Urinary bladder (tissue), 4 donors: Measurements from ENCODE around the gene DPP10. TPM values are rescaled to one million over a fixed set of nuclear protein-coding genes. Genes with fewer than 3 reads are reported as not detected.

Experiments
- DNase-seq: peaks from one replicate; pipeline ENCODE4 v3.0.0-alpha.2; 2015; ENCODE audit errors: extremely low spot score
- H3K27ac ChIP-seq: one replicate; pipeline ENCODE4 v1.5.1; 2013; ENCODE audit warnings: low read depth, mild to moderate bottlenecking, moderate library complexity
- H3K36me3 ChIP-seq: one replicate; pipeline ENCODE4 v1.6.1; 2013; ENCODE audit warnings: mild to moderate bottlenecking, moderate library complexity; ENCODE audit not compliant: insufficient read depth
- H3K4me1 ChIP-seq: one replicate; pipeline ENCODE4 v1.6.1; 2013; ENCODE audit warnings: mild to moderate bottlenecking, moderate library complexity; ENCODE audit not compliant: insufficient read depth
- H3K4me3 ChIP-seq: one replicate; pipeline ENCODE4 v1.5.1; 2013; ENCODE audit warnings: low read depth, low read length
- WGBS: extraction: QIAGEN DNeasy Blood & Tissue Kit; methylation state at CpG from one replicate; pipeline ENCODE4 v1.1.7; 2013; 5-methylcytosine and 5-hydroxymethylcytosine counted together
- polyA plus RNA-seq: library from polyadenylated mRNA; stranded (reverse); fragments of 200-250 nt; gene quantifications from one replicate; pipeline ENCODE4 v1.2.3, GENCODE V29; 2013
- total RNA-seq: library from RNA; depleted of rRNA; stranded (reverse); fragments of >200 nt; gene quantifications from one replicate; pipeline ENCODE4 v1.2.3, GENCODE V29; 2014
- donor health status: healthy with polysubstance abuse.
- donor health status: healthy.

Gene DPP10
- total and polyA plus RNA-seq, 2 donors = 0.32 to 12.4 TPM

DNA sequence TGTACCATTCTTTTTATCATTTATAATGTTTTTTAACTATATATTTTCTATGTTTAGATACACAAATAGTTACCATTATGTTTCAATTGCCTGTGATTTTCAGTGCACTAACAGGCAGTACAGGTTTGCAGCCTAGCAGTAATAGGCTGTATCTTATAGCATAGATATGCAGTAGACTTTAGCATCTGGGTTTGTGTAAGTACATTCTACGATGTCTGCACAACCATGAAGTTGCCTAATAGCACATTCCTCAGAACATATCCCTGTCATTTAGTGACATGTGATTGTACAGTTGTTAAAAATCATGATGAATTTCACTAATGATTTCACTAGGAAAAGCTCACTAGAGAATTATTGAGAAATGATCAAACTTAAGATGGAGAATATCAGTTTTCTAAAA lies 884.6 kb downstream of the DPP10 start:
- DNase-seq = no peak
- H3K4me3 ChIP-seq = no peak overlapping the region
- no peak overlapping the region for H3K27ac ChIP-seq
- no peaks in the 10 kb centered on the region for H3K4me1 ChIP-seq
- no peaks in the 10 kb centered on the region for H3K36me3 ChIP-seq
- 43% methylated on average over 1 of the region's 1 CpG for WGBS

DNA sequence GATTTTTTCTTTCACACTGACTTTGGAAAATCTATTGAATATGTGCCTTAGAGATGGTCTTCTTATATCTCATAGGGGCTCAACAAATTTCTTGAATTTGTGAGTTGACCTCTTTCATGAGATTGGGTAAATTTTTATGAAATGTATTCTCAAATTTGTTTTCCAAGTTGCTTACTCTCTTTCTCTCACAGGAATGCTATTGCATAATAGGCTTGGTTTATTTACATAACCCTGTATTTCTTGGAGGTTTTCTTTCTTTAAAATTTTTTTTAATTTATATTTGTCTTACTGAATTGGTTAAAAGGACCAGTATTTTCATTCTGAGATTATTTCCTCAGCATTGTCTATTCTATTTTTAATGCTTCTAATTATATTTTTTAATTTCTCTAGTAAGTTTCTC lies 917.1 kb downstream of the DPP10 start:
- H3K4me3 ChIP-seq = no peak overlapping the region
- no peak for DNase-seq
- no peaks in the 10 kb centered on the region for H3K36me3 ChIP-seq
- H3K27ac ChIP-seq = no peak overlapping the region
- no peaks in the 10 kb centered on the region for H3K4me1 ChIP-seq

GRCh38 chr2:115364093-115364492 lies 921.7 kb downstream of the DPP10 start:
- 71% methylated on average over 6 of the region's 6 CpGs for WGBS
- Histone ChIP-seq H3K27ac (no peak overlapping the region), H3K36me3 (no peaks in the 10 kb centered on the region), H3K4me3 (no peak overlapping the region), H3K4me1 (no peaks in the 10 kb centered on the region)
- DNase-seq = no peak

- Histone ChIP-seq H3K27ac (no peak overlapping the region), H3K4me1 (no peaks in the 10 kb centered on the region), H3K36me3 (no peaks in the 10 kb centered on the region), H3K4me3 (no peak overlapping the region)
- 38% methylated on average over 4 of the region's 4 CpGs for WGBS
- no peak for DNase-seq
Observed at GRCh38 chr2:115369400-115369799, 927.0 kb downstream of the DPP10 start.

GRCh38 chr2:115374981-115375380 lies 932.5 kb downstream of the DPP10 start:
- DNase-seq = no peak

GRCh38 chr2:115384399-115384798 lies 942.0 kb downstream of the DPP10 start:
- Histone ChIP-seq H3K4me3 (no peak overlapping the region), H3K36me3 (no peaks in the 10 kb centered on the region), H3K27ac (no peak overlapping the region), H3K4me1 (no peaks in the 10 kb centered on the region)
- DNase-seq = no peak

More at GRCh38 chr2:115374981-115375380, 932.5 kb downstream of the DPP10 start:
- Histone ChIP-seq H3K36me3 (no peaks in the 10 kb centered on the region), H3K4me3 (no peak overlapping the region), H3K4me1 (no peaks in the 10 kb centered on the region), H3K27ac (no peak overlapping the region)
- 91% methylated on average over 1 of the region's 1 CpG for WGBS

- no peak overlapping the region for H3K27ac ChIP-seq
- no peak for DNase-seq
- WGBS = 77% methylated on average over 2 of the region's 2 CpGs
- H3K36me3 ChIP-seq = no peaks in the 10 kb centered on the region
- H3K4me3 ChIP-seq = no peak overlapping the region
- no peaks in the 10 kb centered on the region for H3K4me1 ChIP-seq
Observed at GRCh38 chr2:115386465-115386864, 944.0 kb downstream of the DPP10 start.

GRCh38 chr2:115389024-115389423 lies 946.6 kb downstream of the DPP10 start:
- WGBS = 75% methylated on average over 1 of the region's 1 CpG
- no peak for DNase-seq
- Histone ChIP-seq H3K36me3 (no peaks in the 10 kb centered on the region), H3K4me1 (no peaks in the 10 kb centered on the region), H3K4me3 (no peak overlapping the region), H3K27ac (no peak overlapping the region)

DNA sequence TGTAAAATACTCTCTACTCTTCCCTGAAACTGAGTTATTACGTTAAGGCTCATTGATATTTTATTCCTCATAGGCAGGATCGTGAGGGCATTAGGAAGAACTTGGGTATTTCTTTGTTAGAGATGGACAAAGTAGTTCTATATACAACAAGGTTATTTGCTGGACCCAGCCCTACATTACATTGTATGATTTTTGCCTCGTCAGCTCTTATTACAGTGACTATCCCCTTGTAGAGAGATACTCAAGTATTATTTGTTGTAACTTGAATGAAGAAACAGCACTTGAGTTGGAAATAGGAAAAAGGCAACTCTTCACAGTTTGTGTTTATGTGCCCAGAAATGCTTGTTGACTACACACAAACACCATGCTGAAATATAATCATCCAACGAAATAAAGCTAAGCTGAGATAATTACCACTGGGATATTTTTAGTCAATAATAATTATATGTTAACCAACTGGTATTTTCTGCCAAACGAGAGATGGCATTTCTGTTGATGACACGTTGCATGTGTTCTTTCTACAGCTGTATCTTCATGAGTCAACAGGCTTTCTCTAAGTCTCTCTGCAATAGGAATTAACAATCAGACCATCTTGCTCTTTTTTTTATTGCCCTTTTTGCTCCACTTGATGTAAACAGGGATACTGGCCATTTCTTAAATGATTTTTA lies 947.6 kb downstream of the DPP10 start:
- Histone ChIP-seq H3K27ac (no peak overlapping the region), H3K4me1 (no peaks in the 10 kb centered on the region), H3K4me3 (no peak overlapping the region), H3K36me3 (no peaks in the 10 kb centered on the region)
- no peak for DNase-seq
- WGBS = 78% methylated on average over 6 of the region's 6 CpGs

DNA sequence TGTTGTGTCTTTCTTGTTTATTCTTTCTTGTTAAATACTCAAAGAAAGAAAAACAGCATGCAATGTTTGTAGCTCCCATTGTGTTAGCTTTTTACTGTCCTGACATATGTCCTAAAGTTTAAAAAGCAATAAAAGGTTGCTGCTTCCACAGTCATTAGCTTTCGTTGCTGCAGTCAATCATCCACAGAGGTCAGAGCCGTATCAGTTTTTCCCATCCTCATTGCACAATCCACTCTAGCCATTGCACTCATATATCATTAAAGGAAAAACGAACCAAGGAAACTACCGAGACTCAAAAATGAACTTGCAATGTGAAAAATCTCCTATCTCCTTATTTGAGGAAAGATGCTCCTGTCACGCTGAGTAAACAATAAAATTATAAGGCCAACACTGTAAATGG lies 954.1 kb downstream of the DPP10 start:
- Histone ChIP-seq H3K27ac (no peak overlapping the region), H3K4me3 (no peak overlapping the region), H3K4me1 (no peaks in the 10 kb centered on the region), H3K36me3 (no peaks in the 10 kb centered on the region)
- no peak for DNase-seq
- 58% methylated on average over 5 of the region's 5 CpGs for WGBS

DNA sequence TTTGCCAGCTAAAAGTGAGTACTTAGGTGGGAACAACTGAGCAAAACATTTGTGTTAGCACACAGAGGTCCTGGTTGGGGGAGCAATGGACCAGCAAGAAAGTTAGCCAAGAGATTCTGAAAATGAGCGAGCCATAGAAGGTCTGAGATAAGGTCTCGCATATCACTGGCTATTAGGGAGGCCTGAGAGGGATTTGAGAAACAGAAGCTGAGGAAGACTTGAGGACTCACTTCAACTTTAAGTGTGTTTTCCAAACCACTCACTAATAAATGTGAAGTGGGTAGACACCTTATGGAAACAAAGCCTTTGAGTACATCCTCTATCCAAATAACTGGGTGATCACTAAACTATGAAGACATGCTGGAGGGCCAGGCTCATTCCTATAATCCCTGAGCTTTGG lies 958.5 kb downstream of the DPP10 start:
- H3K27ac ChIP-seq = no peak overlapping the region
- no peaks in the 10 kb centered on the region for H3K4me1 ChIP-seq
- no peak for DNase-seq
- 91% methylated on average over 2 of the region's 2 CpGs for WGBS
- H3K36me3 ChIP-seq = no peaks in the 10 kb centered on the region
- no peak overlapping the region for H3K4me3 ChIP-seq

GRCh38 chr2:115412501-115412900 lies 970.1 kb downstream of the DPP10 start:
- WGBS = 0% methylated on average over 1 of the region's 1 CpG
- H3K4me1 ChIP-seq = no peaks in the 10 kb centered on the region
- DNase-seq = no peak
- no peak overlapping the region for H3K4me3 ChIP-seq
- no peak overlapping the region for H3K27ac ChIP-seq
- H3K36me3 ChIP-seq = no peaks in the 10 kb centered on the region

DNA sequence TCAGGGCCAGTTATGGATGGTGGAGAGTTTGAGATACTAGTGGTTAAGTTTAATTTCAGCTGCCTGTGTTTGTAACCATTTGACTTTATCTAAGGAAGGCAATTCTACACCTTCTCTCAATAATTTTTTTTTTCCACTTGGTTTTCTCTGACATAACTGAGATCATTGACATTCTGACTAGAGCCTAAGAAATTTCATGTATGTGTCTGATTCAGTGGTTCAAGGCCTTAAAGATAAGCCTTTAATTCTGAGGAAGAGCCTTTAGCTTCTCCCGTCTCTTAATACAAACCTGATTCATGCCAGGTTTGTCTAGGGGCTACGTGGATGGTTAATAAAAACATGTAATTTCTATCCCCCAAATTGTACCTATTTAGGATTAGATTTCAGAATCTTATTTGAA lies 971.4 kb downstream of the DPP10 start:
- Histone ChIP-seq H3K27ac (no peak overlapping the region), H3K36me3 (no peaks in the 10 kb centered on the region), H3K4me1 (no peaks in the 10 kb centered on the region), H3K4me3 (no peak overlapping the region)
- 36% methylated on average over 2 of the region's 2 CpGs for WGBS
- DNase-seq = no peak

GRCh38 chr2:115414466-115414865 lies 972.0 kb downstream of the DPP10 start:
- no peak overlapping the region for H3K27ac ChIP-seq
- H3K36me3 ChIP-seq = no peaks in the 10 kb centered on the region
- no peaks in the 10 kb centered on the region for H3K4me1 ChIP-seq
- DNase-seq = no peak
- WGBS = 33% methylated on average over 2 of the region's 2 CpGs
- no peak overlapping the region for H3K4me3 ChIP-seq
